ENCODE data around the gene PHLDB1. TPM values are rescaled to one million over a fixed set of nuclear protein-coding genes. Genes with fewer than 3 reads are reported as not detected.

PHLDB1 gene
- total RNA-seq, 4 donors from 2014 or later = 16.5 to 35.7 (median 22.7) TPM

DNA sequence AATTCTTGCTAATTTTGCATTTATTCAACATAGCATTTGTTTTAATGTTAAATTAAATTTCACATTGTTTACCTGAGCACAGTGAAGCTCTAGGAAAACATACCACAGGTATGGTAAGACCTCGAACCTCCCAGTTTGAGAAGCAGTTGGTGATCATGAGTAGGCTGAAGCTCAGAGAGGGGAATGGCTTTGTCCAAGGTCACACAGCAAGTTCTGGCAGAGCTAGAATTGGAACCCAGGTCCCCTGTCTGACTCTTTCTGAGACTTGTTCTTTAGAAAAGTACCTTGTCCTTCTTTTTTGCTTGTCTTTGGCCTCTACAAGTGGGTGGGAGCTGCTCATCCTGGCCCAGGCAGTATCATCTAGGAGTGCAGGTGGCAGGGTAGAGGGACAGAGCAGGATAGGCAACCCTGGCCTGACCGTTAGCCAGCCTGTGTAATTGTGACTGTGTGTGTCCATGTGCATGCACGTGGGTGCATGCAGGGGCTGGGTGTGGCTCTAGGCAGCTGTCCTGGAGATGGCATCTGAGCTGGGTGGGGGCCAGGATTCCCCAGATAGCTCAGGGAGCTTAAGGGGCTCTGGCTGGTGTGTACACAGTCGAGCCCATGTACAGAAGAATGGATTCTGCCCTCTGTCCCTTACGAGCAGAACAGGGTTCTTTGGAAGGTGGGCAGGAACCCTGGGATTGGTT is 21.6 kb downstream of the PHLDB1 start:
- Histone ChIP-seq H3K27ac (peak overlapping the region; percentile 8 to 70 (median 38)), H3K4me3 (no peak overlapping the region), H3K9me3 (no peaks in the 10 kb centered on the region), H3K4me1 (peaks cover 22 to 42% of the 10 kb centered on the region in 2 donors), H3K36me3 (peaks cover 0 to 29% of the 10 kb centered on the region in 2 donors), H3K27me3 (no peaks in the 10 kb centered on the region)
- ATAC-seq (peak in 1 of 2 donors; percentile 21), DNase-seq (peak in 1 of 2 donors; percentile 45)
- in situ Hi-C loops (cut with MboI; ENCODE audit: low sequenced_read_pairs in 4 of 4) = no loop called here
- intact Hi-C loops (cut with DNase I; ENCODE audit: low total_unique reads) = no loop called here
- TF ChIP-seq, protein P1, sequence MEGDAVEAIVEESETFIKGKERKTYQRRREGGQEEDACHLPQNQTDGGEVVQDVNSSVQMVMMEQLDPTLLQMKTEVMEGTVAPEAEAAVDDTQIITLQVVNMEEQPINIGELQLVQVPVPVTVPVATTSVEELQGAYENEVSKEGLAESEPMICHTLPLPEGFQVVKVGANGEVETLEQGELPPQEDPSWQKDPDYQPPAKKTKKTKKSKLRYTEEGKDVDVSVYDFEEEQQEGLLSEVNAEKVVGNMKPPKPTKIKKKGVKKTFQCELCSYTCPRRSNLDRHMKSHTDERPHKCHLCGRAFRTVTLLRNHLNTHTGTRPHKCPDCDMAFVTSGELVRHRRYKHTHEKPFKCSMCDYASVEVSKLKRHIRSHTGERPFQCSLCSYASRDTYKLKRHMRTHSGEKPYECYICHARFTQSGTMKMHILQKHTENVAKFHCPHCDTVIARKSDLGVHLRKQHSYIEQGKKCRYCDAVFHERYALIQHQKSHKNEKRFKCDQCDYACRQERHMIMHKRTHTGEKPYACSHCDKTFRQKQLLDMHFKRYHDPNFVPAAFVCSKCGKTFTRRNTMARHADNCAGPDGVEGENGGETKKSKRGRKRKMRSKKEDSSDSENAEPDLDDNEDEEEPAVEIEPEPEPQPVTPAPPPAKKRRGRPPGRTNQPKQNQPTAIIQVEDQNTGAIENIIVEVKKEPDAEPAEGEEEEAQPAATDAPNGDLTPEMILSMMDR (IDR thresholded peaks at IDR 0.05 in 4 of 5, conservative IDR thresholded peaks at IDR 0.05 in 1 of 5) = no peak
- no peak for TF ChIP-seq POLR2A (IDR thresholded peaks at IDR 0.05)

DNA sequence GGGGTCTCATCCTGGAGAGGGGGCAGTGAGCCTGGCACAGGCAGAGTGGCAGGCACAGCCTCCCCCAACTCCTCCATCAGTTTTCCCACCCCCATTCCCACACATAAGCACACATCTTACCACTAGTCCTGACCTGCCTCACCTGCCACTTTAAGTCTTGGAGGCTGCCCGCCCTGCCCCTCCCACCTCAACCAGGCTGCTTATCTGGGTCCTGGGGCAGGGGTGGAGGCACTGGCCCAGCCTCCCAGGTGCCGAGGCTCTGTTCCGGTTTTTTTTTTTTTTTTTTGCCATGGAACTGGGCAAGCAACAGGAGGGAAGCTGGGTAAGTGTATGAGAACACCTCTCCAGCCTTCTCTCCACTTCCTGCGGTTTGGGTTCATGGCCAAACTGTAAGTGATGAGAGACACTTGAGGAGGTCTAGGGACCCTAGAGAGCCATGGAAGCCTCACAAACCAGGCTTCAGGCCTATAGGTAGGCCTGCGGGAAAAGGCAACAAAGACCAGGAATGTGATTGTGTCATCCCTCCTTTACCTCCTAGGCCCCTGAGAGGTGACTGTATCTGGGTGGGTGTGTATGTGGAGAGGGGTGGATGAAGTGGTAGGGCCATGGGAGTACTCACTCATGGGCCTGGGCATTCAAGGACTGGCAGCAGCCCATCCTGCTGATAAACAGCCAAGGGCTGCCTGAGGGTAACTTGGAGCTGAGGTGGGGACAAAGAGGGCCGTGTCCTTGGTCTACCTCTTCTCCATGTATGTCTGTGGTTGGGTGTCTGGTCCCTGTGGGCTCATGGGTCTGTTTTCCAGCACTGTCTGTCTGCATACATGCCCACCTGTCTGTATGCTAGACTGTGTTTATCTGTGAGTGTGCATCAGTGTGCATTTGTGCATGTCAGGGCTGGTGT is 22.6 kb downstream of the PHLDB1 start:
- no peak overlapping the region for H3K4me3 ChIP-seq
- no peak overlapping the region for H3K27ac ChIP-seq
- peaks cover 32 to 49% of the 10 kb centered on the region in 2 donors for H3K4me1 ChIP-seq
- ATAC-seq (no peak), DNase-seq (no peak)
- no peaks in the 10 kb centered on the region for H3K9me3 ChIP-seq
- in situ Hi-C loops (cut with MboI; ENCODE audit: low sequenced_read_pairs in 4 of 4) (no loop called here), intact Hi-C loops (cut with DNase I; ENCODE audit: low total_unique reads) (no loop called here)
- TF ChIP-seq POLR2A (IDR thresholded peaks at IDR 0.05) = no peak
- TF ChIP-seq, protein P1 (IDR thresholded peaks at IDR 0.05 in 4 of 5, conservative IDR thresholded peaks at IDR 0.05 in 1 of 5) = no peak
- H3K36me3 ChIP-seq = peaks cover 0 to 27% of the 10 kb centered on the region in 2 donors
- no peaks in the 10 kb centered on the region for H3K27me3 ChIP-seq

DNA sequence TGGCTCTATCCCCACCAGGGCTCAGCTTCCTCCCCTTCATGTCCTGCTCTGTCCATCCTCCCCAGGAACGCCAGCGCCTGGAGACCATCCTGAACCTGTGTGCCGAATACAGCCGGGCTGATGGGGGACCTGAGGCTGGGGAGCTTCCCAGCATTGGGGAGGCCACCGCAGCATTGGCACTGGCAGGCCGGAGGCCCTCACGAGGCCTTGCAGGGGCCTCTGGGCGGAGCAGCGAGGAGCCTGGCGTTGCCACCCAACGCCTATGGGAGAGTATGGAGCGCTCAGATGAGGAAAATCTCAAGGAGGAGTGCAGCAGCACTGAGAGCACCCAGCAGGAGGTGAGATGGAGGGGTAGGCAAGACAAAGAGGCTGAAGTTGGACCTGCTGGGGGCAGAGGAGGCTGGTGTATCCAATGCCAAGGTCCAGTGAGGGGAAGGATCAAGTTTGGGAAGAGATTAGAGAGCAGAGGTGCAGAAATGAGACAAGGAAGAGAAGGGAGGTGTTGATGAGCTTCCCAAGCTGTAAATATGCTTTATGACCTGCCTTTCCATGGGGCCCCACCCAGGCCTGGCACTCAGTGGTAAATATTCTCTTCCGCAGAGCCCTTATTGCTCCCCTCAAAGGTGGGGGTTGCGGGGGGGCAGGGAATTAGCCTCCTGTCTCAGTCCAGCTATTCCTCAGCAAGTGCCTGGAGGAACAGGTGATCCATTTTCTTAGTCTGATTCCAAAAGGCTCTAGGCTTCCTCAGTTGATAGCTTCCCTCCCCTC is 23.9 kb downstream of the PHLDB1 start:
- Histone ChIP-seq H3K9me3 (no peaks in the 10 kb centered on the region), H3K27ac (no peak overlapping the region), H3K27me3 (no peaks in the 10 kb centered on the region), H3K4me1 (peaks cover 37 to 52% of the 10 kb centered on the region in 2 donors), H3K36me3 (peaks cover 0 to 19% of the 10 kb centered on the region in 2 donors), H3K4me3 (no peak overlapping the region)
- DNase-seq = no peak
- in situ Hi-C loops (cut with MboI; ENCODE audit: low sequenced_read_pairs in 4 of 4) (no loop called here), intact Hi-C loops (cut with DNase I; ENCODE audit: low total_unique reads) (no loop called here)
- ATAC-seq = no peak
- TF ChIP-seq, protein P1 (IDR thresholded peaks at IDR 0.05 in 4 of 5, conservative IDR thresholded peaks at IDR 0.05 in 1 of 5) = no peak
- TF ChIP-seq POLR2A (IDR thresholded peaks at IDR 0.05) = no peak

DNA sequence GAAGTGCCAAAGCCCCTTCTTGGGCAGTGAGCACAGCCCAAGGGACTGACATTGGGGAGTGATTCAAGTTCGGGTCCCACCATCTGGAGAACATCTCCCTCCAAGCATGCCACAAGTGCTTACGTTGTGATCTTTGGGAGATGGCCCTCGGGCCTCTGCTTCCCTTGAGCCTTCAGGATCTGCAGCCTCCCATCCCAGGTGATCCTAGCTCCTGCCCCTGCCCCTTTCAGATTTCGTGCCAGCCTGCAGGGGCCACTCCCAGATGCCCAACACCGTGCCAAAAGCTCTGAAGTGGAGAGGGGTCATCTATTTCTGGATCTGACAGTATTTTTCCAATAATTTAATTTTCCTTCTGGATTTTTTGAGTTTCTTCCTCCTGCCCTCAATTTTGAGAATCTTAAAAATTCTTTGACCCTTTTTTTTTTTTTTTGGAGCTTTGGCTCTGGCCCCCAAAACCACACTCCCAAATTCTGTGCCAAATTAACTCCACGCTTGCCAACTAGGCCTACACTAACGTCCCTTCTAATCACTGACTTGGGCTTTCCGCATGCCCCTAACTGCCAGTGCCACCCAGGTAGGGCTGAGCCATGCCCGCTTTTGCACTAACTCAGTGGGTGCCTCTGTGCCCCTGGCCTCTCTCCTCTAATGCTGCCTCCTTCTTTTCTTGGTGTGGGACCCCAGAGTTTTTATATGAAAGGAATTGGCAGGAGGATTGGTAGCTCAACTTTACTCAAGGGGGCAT is 25.3 kb downstream of the PHLDB1 start:
- peaks cover 0 to 13% of the 10 kb centered on the region in 2 donors for H3K36me3 ChIP-seq
- ATAC-seq = no peak

More for the DNA sequence above, 25.3 kb downstream of the PHLDB1 start:
- H3K27ac ChIP-seq = no peak overlapping the region
- in situ Hi-C loops (cut with MboI; ENCODE audit: low sequenced_read_pairs in 4 of 4) (no loop called here), intact Hi-C loops (cut with DNase I; ENCODE audit: low total_unique reads) (no loop called here)
- no peak overlapping the region for H3K4me3 ChIP-seq
- peaks cover 36 to 46% of the 10 kb centered on the region in 2 donors for H3K4me1 ChIP-seq
- H3K9me3 ChIP-seq = no peaks in the 10 kb centered on the region
- H3K27me3 ChIP-seq = no peaks in the 10 kb centered on the region
- DNase-seq = no peak
- TF ChIP-seq, protein P1 (IDR thresholded peaks at IDR 0.05 in 4 of 5, conservative IDR thresholded peaks at IDR 0.05 in 1 of 5) = no peak
- TF ChIP-seq POLR2A (IDR thresholded peaks at IDR 0.05) = no peak
